Subcutaneous abdominal adipose tissue (tissue), 5 donors: ENCODE measurements around the gene IRF5.

Source experiments
- H3K27ac ChIP-seq: one replicate; pipeline ENCODE4 v1.7.0; 2013; ENCODE audit warnings: low read depth, mild to moderate bottlenecking, inconsistent platforms, low read length, moderate library complexity
- H3K27me3 ChIP-seq, 5 donors: one replicate each; pipeline ENCODE4 v1.7.0; 2013; ENCODE audit warnings: low read length in 5 of 5, inconsistent platforms in 1 of 5; ENCODE audit not compliant: control insufficient read depth in 5 of 5, insufficient read depth in 4 of 5
- H3K36me3 ChIP-seq, 5 donors: one replicate each; pipeline ENCODE4 v1.7.0; 2013; ENCODE audit warnings: low read length in 5 of 5; ENCODE audit not compliant: control insufficient read depth in 5 of 5, insufficient read depth in 5 of 5
- H3K4me1 ChIP-seq, 5 donors: one replicate each; pipeline ENCODE4 v1.7.0; 2013; ENCODE audit warnings: low read length in 5 of 5, mild to moderate bottlenecking in 3 of 5, moderate library complexity in 1 of 5; ENCODE audit not compliant: control insufficient read depth in 5 of 5, insufficient read depth in 5 of 5
- H3K4me3 ChIP-seq, 5 donors: one replicate each; pipeline ENCODE4 v1.7.0; 2013; ENCODE audit warnings: low read length in 5 of 5, low read depth in 1 of 5
- H3K9ac ChIP-seq, 5 donors: one replicate each; pipeline ENCODE4 v1.7.0; 2013; ENCODE audit warnings: low read length in 5 of 5, mild to moderate bottlenecking in 4 of 5, moderate library complexity in 3 of 5
- H3K9me3 ChIP-seq, 5 donors: one replicate each; pipeline ENCODE4 v1.7.0; 2013; ENCODE audit warnings: low read length in 5 of 5; ENCODE audit not compliant: control insufficient read depth in 5 of 5
- donor health status: healthy.
- donor health status: healthy.
- donor health status: healthy.
- donor health status: healthy.
- donor health status: healthy.

The IRF5 gene

DNA sequence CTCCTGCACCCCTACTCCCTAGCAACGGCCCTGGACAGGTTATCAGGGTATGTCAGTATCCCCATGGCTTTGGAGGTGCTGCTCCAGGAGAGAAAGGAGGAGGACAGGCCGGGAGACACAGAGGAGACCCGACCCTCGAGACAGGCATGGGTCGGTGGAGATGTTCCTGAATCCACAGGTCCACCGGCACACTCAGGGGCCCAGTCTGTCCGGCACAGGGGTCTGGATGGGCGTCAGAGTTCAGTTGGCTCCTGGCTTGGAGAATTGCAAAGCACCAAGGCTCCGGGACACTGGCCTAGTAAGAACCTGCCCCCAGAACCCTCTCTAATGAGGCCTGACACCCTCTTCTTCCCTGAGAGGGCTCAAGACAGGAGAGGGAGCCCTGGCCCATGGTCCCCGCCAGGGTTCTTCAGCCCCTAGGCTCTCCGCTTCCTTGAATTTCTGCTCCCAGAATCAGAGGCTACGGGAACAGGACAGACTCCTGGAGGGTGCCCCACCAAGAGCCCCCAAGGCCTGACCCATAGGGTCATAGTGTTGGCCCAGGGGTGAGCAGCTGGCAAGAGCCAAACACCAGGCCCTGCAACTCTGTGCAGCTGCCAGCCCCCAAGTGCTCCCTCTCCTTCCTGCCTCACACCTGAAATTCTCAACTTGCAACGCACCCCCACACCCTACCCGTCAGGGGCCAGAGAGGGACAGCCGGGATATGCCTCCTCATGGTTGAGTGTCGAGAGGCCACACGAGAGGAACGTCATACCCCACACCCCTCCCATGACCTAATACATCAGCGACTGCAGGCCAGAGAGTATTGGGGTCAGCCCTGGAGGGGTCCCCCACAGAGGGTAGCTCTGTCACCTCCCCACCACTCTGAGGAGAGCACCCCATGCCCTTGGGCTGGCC is 5.5 kb upstream of the IRF5 start:
- H3K9me3 ChIP-seq, result no peaks in the 10 kb centered on the region
- H3K27me3 ChIP-seq, result peaks cover 5 to 28% (median 18%) of the 10 kb centered on the region in 5 donors
- no peak overlapping the region for H3K27ac ChIP-seq
- peaks cover 1 to 21% (median 13%) of the 10 kb centered on the region in 5 donors for H3K4me1 ChIP-seq
- H3K4me3 ChIP-seq, result no peak overlapping the region
- no peaks in the 10 kb centered on the region for H3K36me3 ChIP-seq
- no peak overlapping the region for H3K9ac ChIP-seq

DNA sequence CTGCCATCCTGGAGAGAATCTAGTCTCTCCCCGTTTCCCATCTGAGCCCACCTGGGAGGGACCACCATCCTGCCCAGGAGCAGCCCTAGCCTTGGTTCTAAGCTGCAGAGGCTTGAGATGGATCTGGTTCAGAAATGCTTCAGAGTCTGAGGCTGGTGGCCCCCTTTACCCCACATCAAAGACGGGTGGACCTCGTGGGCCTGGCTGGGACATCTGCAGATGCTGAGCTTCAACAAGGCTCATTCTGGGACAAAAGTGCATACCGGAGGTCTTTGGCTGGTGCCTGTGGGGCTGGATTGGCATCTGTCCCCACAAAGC is 4.9 kb upstream of the IRF5 start:
- no peaks in the 10 kb centered on the region for H3K36me3 ChIP-seq
- H3K4me3 ChIP-seq, result no peak overlapping the region
- peaks cover 1 to 27% (median 18%) of the 10 kb centered on the region in 5 donors for H3K4me1 ChIP-seq
- no peak overlapping the region for H3K27ac ChIP-seq
- peaks cover 6 to 32% (median 18%) of the 10 kb centered on the region in 5 donors for H3K27me3 ChIP-seq
- no peak overlapping the region for H3K9ac ChIP-seq
- no peaks in the 10 kb centered on the region for H3K9me3 ChIP-seq

DNA sequence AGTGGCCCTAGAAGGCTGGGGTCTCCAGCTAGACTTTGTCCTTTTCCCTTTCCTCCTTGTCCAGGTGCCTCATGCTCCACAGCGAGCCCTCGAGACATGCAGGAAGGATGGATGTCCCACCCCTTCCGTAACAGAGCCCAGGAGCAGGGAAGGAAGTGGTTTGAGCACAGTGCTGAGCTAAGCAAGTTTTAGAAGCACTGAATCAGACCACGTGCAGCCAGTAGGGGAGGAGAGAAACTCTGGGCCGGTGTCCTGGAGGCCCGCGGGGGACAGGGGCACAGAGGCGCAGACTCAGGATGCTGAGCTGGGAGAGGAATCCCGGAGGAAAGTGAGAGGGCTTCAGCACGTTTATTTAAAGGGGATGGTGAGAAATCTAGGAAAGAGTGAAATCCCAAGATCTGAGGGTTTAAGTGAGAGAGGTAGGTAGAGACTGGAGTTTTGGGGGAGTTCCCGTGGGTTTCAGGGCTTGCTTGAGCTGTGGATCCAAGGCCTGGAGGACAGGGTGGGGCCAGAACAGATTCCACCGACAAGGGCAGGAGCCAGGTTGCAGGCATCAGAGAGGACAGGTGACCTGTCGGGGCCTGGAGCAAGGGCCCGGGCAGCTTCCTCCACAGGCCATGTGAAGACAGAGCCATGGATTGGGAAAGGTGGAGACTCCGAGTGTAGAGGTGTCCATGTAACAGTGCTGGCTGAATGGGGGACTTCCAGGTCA is 4.4 kb upstream of the IRF5 start:
- no peak overlapping the region for H3K27ac ChIP-seq
- peaks cover 6 to 33% (median 18%) of the 10 kb centered on the region in 5 donors for H3K27me3 ChIP-seq
- no peaks in the 10 kb centered on the region for H3K9me3 ChIP-seq
- no peaks in the 10 kb centered on the region for H3K36me3 ChIP-seq
- peak overlapping the region in 1 of 5 donors; percentile 9 for H3K4me3 ChIP-seq
- peaks cover 1 to 32% (median 22%) of the 10 kb centered on the region in 5 donors for H3K4me1 ChIP-seq
- H3K9ac ChIP-seq, result peak overlapping the region in 2 of 5 donors; percentile 6 to 40

DNA sequence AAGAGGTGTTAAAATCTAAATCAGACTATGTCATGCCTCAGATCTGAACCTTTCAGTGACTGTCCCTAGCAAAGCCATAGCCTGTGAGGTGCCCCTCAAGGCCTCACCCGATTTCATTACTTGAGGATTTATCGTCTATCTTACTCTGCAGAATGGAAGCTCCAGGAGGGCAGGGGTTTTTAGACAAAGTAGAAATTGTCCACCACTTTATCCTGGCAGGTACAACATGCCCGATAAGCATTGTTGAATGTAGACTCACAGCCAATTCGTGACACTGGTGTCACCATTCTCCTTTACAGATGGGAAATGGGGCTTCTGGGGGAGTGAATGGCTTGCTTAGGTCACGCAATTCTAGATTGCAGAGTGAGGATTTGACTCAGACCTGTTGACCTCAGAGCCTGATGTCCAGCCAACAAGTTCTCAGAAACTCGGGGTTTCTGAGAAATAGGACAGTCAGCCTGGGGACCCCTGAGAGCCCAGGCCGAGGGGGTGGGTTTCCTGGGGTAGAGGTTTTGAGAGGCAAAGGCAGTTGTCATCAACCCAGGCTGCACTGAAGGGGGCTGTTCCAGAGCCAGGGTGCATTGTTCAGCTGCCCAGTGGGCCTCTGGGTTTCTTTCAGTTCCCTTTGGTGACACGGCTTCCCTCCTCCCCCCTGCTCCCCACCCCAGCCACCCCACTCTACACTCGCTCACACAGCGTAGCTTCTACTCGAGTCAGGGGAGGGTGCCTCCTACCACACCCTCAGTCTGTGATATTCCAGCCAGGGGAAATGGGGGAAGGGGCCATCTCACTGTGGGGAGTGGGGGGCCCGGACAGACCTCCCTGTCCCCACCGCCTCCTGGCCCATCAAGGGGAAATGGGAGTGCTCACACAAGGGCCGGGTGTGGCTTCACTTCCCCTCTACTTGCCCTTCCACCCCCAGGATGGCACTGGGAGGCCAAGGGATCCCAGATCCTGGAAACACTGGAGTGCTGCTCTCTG is 3.1 kb upstream of the IRF5 start:
- no peaks in the 10 kb centered on the region for H3K9me3 ChIP-seq
- H3K4me1 ChIP-seq, result peaks cover 3 to 44% (median 26%) of the 10 kb centered on the region in 5 donors
- no peak overlapping the region for H3K9ac ChIP-seq
- no peaks in the 10 kb centered on the region for H3K36me3 ChIP-seq
- H3K27me3 ChIP-seq, result peaks cover 3 to 37% (median 18%) of the 10 kb centered on the region in 5 donors
- H3K27ac ChIP-seq, result peak overlapping the region; percentile 50
- H3K4me3 ChIP-seq, result no peak overlapping the region

DNA sequence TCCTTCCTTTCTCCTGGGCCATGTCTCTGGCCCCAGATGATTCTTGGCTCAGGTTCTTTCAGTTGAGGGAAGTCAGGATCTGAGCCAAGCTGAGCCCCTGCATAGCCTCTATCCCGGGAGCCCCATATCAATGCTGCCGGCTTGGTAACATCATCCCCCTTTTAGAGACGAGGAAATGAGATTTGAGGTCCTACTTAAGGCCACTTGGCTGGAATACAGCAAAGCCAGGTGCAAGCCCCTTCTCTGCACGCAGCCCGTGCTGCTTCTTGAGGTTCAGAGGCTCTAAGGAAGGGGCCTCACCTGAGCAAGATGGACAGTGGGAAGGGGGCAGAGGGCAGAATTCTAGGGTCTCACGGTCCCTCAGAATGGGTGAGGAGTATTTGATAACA is 2.4 kb upstream of the IRF5 start:
- Histone ChIP-seq H3K4me1 (peaks cover 3 to 50% (median 26%) of the 10 kb centered on the region in 5 donors), H3K9ac (no peak overlapping the region), H3K4me3 (no peak overlapping the region), H3K9me3 (no peaks in the 10 kb centered on the region), H3K27ac (peak overlapping the region; percentile 50), H3K27me3 (peaks cover 3 to 37% (median 18%) of the 10 kb centered on the region in 5 donors), H3K36me3 (no peaks in the 10 kb centered on the region)

DNA sequence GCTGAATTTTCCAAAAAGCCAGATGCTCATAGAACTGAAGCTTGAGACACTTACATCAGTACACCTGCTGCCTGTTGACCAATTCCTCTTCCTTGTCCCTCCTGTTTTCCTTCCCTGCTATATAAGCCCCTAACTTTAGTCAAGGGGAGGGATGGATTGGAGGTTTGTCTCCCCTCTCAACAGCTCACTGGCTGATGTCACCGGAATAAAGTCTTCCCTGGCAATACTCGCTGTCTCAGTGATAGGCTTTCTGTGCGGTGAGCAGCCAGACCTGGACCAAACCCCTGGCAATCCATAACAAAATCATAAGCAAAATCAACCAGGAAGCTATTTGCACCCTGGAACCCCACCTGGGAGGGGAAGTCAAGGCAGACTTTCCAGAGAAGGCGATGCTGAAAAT is 929 bp upstream of the IRF5 start:
- H3K36me3 ChIP-seq, result no peaks in the 10 kb centered on the region
- no peak overlapping the region for H3K9ac ChIP-seq
- H3K4me1 ChIP-seq, result peaks cover 3 to 61% (median 29%) of the 10 kb centered on the region in 5 donors
- H3K27me3 ChIP-seq, result peaks cover 3 to 40% (median 15%) of the 10 kb centered on the region in 5 donors
- no peaks in the 10 kb centered on the region for H3K9me3 ChIP-seq
- H3K27ac ChIP-seq, result no peak overlapping the region
- no peak overlapping the region for H3K4me3 ChIP-seq

DNA sequence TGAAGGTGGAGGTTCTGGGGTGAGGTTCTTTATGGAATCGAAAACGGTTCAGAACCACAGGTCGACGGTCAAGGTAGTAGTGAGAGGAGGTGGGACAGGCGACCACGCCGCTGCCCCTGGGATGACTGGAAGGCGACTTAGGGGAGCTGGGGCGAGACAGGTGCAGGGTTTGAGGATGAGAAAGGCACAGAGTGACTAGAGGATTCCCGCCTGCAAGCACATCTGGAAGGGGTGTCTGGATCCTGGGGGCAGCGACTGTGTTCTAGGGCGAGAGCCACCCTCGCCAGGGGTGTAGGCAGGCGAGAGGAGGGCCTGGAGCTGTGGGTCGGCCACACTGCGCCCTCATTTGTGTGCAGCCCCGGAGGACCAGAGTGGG is 468 bp upstream of the IRF5 start:
- Histone ChIP-seq H3K9me3 (no peaks in the 10 kb centered on the region), H3K27me3 (peaks cover 3 to 36% (median 11%) of the 10 kb centered on the region in 5 donors), H3K4me3 (peak overlapping the region in 4 of 5 donors; percentile 22 to 73 (median 63)), H3K27ac (no peak overlapping the region), H3K9ac (peak overlapping the region in 3 of 5 donors; percentile 51 to 60 (median 52)), H3K36me3 (no peaks in the 10 kb centered on the region), H3K4me1 (peaks cover 3 to 65% (median 29%) of the 10 kb centered on the region in 5 donors)

DNA sequence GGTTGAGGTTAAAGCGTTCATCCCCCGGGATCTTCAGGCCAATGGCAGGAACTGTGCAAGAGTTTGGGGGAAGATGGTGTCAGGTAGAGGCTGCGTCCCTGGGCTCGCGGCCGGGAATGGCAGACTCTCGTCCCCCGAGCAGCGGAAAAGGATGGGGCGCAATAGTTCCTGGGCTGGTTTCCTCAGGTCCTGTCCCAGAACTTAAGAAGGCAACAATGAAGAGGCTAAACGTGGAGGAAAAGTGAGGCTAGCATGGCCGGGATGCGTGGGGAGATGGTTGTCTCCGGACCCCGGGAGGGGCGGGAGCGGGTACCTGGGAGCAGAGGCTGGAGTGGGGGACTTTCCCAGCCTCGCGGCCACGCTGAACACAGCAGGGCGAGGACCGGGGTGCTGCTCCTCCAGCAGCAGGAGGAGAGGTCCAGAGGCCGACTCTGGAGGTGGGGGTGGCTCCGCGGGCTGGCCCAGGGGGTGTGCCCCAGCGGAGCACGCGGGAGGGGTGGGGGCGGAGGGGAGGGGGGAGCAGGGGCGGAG is 882 bp downstream of the IRF5 start:
- peak overlapping the region; percentile 59 to 73 (median 61) for H3K4me3 ChIP-seq
- H3K9ac ChIP-seq, result peak overlapping the region in 4 of 5 donors; percentile 24 to 65 (median 44)
- H3K27ac ChIP-seq, result peak overlapping the region; percentile 10
- H3K27me3 ChIP-seq, result peaks cover 3 to 33% (median 5%) of the 10 kb centered on the region in 5 donors
- no peaks in the 10 kb centered on the region for H3K36me3 ChIP-seq
- H3K4me1 ChIP-seq, result peaks cover 2 to 52% (median 21%) of the 10 kb centered on the region in 5 donors
- H3K9me3 ChIP-seq, result no peaks in the 10 kb centered on the region
